T-helper 2 cell treated with Interferon-gamma antibody and Interleukin-4, amounts not matched to agents 100 ng/mL and 5 ng/mL, for 36 hours (primary cell): ENCODE measurements around the gene HCN2. TPM values are rescaled to one million over a fixed set of nuclear protein-coding genes. Genes with fewer than 3 reads are reported as not detected.

ENCODE experiments used
- intact Hi-C: fragments of 100-400 bp; cut with micrococcal nuclease; formaldehyde crosslinking; loops from one replicate; pipeline ENCODE4 v1.15.1; 2023
- total RNA-seq: library from RNA; stranded (reverse); gene quantifications from 2 replicates; pipeline ENCODE4 v1.2.3, GENCODE V29; 2022

The HCN2 gene
- total RNA-seq, 1 donor from 2014 or later: 1.5 TPM

- intact Hi-C loops: no loop called here
Observed at GRCh38 chr19:570937-571565, 18.6 kb upstream of the HCN2 start.

DNA sequence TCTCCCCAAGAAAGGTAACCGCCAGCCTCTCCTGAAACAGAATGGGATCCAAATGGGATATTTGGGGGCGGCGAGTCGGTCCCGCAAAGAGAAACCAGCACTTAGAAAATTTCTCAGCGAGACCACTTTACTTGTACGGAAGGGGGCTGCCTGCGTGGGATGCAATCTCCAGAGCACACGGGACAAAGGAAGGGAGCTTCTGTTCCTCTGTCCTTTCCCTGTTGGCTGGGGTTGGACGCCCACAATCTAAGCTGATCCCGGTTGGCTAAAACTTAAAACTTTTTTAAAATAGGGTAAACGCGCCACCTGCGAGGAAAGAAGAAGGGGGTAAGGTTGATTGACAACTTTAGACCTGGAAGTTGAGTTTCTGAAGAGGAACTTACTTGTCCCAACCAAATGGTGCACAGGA, 18.1 kb upstream of the HCN2 start:
- intact Hi-C loops: no loop called here

DNA sequence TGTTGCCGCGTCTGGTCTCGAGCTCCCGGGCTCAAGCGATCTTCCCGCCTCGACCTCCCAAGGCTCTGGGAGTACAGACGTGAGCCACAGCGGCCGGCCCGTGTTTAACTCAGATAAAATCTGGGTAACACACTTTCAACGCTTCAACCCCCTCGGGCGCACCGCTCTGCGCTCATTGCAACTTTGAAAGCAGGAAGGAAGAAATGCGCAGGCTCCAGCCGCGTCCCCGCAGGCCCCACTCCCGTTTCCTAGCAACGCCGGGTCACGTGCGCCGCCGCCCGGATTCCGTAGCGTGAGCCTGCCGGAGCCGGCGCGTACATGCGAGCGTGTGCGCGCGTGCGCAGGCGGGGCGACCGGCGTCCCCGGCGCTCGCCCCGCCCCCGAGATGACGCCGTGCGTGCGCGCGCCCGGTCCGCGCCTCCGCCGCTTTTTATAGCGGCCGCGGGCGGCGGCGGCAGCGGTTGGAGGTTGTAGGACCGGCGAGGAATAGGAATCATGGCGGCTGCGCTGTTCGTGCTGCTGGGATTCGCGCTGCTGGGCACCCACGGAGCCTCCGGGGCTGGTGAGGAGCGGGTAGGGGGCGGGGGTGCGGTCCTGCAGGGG, 17.4 kb upstream of the HCN2 start, which contains the start of gene BSG:
Gene BSG (plus strand): TSS at position 457 of the 603 bp plus-strand sequence. CDS start 39 bp downstream, at position 496.
- intact Hi-C loops: loop anchor here (1.0 to 2.0 kb wide), 3 partner anchors 39 to 91 kb away; partner anchors contain the start of gene RNF126

DNA sequence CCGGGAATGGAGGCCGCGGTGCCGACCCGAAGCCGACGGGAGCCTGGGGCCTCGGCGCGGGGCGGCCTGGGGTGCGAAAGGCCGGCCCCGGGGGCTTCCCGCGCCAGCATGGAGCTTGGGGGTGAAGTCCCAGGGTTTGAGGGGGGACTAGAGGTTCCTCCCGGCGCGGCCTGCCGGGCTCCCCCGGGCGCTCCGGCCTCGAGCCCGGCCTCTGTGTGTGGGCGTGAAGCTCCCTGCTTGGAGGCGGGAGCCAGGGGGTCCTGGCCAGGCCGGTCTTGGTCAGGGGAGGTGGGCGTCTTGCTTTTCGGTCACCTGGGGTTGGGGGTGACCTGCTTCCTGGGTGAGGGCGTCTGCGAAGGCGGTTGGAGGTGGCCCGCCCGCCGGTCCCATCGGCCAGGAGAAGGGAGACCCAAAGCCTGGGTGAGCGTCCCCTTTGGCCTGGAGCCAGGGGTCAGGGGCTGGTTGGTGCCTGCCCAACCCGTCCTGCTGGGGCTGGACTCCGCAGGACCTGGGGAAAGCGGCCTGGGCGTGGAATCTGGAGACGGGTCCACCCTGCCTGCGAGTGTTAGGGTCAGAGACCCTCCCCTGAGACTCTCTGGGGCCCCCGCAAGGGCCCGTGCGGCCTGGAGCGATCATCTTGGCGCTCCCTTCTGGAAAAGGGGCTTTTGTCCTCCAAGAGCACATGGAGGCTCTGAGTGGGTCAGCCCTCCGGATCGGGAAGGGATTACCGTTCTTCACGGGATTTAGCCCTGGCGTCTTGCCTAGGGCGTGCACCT, 16.8 kb upstream of the HCN2 start:
- intact Hi-C loops: loop anchor here (1.0 to 2.0 kb wide), 3 partner anchors 40 to 90 kb away; partner anchors contain the start of gene RNF126

DNA sequence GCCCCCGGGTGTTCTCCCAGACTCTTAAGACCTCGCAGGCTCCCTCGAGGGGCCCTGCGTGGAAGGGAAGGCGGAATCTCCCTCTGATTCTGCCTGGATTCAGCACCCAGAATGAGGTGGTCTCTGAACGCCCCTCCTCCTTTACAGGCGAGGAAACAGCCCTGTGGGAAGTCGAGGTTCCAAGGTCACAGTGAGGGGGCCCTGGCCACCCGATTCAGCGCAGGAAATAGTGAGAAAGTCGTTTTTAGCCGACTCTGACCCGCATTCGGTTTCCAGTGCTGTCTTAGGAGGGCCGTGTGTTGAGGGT, 16.2 kb upstream of the HCN2 start:
- intact Hi-C loops: loop anchor here (2.0 kb wide), 2 partner anchors 41 to 63 kb away; no protein-coding TSS in a partner anchor

- intact Hi-C loops: no loop called here
Observed at GRCh38 chr19:574658-575526, 14.8 kb upstream of the HCN2 start.

GRCh38 chr19:575527-576506, 13.9 kb upstream of the HCN2 start:
- intact Hi-C loops: no loop called here

GRCh38 chr19:576768-577438, 12.8 kb upstream of the HCN2 start:
- intact Hi-C loops: no loop called here

GRCh38 chr19:577439-578392, 12.0 kb upstream of the HCN2 start:
- intact Hi-C loops: no loop called here

- intact Hi-C loops: no loop called here
Observed at GRCh38 chr19:579111-579841, 10.4 kb upstream of the HCN2 start.

DNA sequence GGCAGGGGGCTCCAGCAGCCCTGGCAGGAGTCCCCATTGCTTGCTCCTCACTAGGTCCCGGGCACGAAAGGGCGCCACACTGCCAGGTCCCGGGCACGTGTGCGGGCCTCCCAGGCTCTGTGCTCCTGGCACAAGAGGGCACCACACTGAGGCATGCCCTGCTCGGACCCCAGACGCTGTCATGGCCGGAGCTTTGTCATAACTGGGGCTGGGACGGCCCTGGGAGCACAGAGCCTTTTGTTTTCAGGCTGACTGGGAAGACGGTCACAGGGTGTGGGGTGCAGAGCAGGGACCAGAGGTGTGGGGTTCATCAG, 9.9 kb upstream of the HCN2 start:
- intact Hi-C loops: no loop called here

- intact Hi-C loops: no loop called here
Observed at GRCh38 chr19:580274-580835, 9.3 kb upstream of the HCN2 start.

- intact Hi-C loops: no loop called here
Observed at GRCh38 chr19:581399-582111, 8.1 kb upstream of the HCN2 start.

DNA sequence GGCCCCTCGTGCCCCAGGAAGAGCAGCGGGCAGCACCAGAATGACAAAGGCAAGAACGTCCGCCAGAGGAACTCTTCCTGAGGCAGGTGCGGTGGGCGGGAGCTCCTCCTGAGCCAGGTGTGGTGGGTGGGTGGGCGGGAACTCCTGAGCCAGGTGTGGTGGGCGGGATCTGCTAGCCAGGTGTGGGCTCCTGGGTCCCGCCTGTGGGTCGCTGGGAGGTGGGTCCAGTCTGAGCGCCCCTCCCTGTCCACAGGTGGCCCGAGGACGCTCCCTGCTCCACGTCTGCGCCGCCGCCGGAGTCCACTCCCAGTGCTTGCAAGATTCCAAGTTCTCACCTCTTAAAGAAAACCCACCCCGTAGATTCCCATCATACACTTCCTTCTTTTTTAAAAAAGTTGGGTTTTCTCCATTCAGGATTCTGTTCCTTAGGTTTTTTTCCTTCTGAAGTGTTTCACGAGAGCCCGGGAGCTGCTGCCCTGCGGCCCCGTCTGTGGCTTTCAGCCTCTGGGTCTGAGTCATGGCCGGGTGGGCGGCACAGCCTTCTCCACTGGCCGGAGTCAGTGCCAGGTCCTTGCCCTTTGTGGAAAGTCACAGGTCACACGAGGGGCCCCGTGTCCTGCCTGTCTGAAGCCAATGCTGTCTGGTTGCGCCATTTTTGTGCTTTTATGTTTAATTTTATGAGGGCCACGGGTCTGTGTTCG, 7.0 kb upstream of the HCN2 start:
- intact Hi-C loops: no loop called here

DNA sequence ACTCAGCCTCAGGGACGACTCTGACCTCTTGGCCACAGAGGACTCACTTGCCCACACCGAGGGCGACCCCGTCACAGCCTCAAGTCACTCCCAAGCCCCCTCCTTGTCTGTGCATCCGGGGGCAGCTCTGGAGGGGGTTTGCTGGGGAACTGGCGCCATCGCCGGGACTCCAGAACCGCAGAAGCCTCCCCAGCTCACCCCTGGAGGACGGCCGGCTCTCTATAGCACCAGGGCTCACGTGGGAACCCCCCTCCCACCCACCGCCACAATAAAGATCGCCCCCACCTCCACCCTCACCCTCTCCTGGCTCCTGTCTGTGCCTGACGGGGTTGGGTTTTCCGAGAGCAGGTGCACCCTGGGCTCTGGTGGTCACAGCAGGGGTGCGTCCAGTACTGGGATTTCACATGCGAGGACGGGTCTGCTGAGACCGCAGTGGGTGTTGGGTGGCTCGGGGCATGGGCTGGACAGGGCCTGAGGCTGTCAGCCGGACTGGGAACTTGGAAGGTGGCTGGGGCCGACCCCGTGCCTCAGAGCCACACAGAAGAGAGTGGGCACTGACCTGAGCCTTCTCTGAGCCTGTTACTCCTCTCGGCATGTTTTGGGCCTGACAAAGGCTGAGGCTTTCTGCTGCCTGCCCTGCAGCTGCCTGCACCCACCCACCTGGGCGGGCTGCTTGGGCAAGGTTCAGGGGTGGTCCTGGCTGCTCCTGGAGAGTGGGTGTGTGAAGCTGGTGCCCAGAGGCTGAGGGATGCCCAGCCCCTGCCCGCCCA, 6.3 kb upstream of the HCN2 start:
- intact Hi-C loops: no loop called here

- intact Hi-C loops: no loop called here
Observed at GRCh38 chr19:583968-584239, 5.8 kb upstream of the HCN2 start.
